Renal cortical epithelial cell (primary cell): ENCODE measurements around the gene LRIG2. TPM values are rescaled to one million over a fixed set of nuclear protein-coding genes. Genes with fewer than 3 reads are reported as not detected.
"Not testable (repeated sequence)": the region's sequence is repeated elsewhere in the genome, so short reads cannot be mapped to it uniquely, and the experiment has no call there.

Experiments used
- DNase-seq: peaks from one replicate; pipeline ENCODE4 v3.0.0-alpha.2; 2011; ENCODE audit warnings: low read depth
- total RNA-seq: library from RNA; depleted of rRNA; stranded (reverse); fragments of >200 nt; gene quantifications from 2 replicates; pipeline ENCODE4 v1.2.3, GENCODE V29; 2014

LRIG2 gene
- total RNA-seq, 1 donor from 2014 or later: 23.3 TPM

GRCh38 chr1:113129529-113130185 is 56.7 kb downstream of the LRIG2 start:
- DNase-seq: no peak

- DNase-seq: no peak
These were observed 60.0 kb downstream of the LRIG2 start for GRCh38 chr1:113133038-113133437.

GRCh38 chr1:113133759-113134158 is 60.8 kb downstream of the LRIG2 start:
- DNase-seq: no peak

- no peak for DNase-seq
These were observed 62.5 kb downstream of the LRIG2 start for GRCh38 chr1:113135460-113135859.

- DNase-seq: no peak
These were observed 63.5 kb downstream of the LRIG2 start for GRCh38 chr1:113136476-113136875.

- DNase-seq: no peak
These were observed 64.6 kb downstream of the LRIG2 start for GRCh38 chr1:113137563-113137962.

- no peak for DNase-seq
These were observed 65.8 kb downstream of the LRIG2 start for GRCh38 chr1:113138778-113139177.

GRCh38 chr1:113140176-113140575 is 67.2 kb downstream of the LRIG2 start:
- no peak for DNase-seq

- DNase-seq: peak; percentile 48
These were observed 67.8 kb downstream of the LRIG2 start for GRCh38 chr1:113140588-113141446.

GRCh38 chr1:113141650-113142473 is 68.9 kb downstream of the LRIG2 start:
- no peak for DNase-seq

GRCh38 chr1:113142791-113143190 is 69.8 kb downstream of the LRIG2 start:
- no peak for DNase-seq

- no peak for DNase-seq
These were observed 73.5 kb downstream of the LRIG2 start for GRCh38 chr1:113146242-113147072.

GRCh38 chr1:113147073-113147625 is 74.2 kb downstream of the LRIG2 start:
- no peak for DNase-seq

- DNase-seq: no peak
These were observed 74.8 kb downstream of the LRIG2 start for GRCh38 chr1:113147826-113148225.

GRCh38 chr1:113150494-113150893 is 77.5 kb downstream of the LRIG2 start:
- DNase-seq: not testable (repeated sequence)

- DNase-seq: peak; percentile 60
These were observed 80.3 kb downstream of the LRIG2 start for GRCh38 chr1:113153116-113153803.

- DNase-seq: no peak
These were observed 83.4 kb downstream of the LRIG2 start for GRCh38 chr1:113156368-113156767.

- not testable (repeated sequence) for DNase-seq
These were observed 85.7 kb downstream of the LRIG2 start for GRCh38 chr1:113158743-113159142.

GRCh38 chr1:113166473-113166872 is 93.5 kb downstream of the LRIG2 start:
- peak; percentile 85 for DNase-seq

- no peak for DNase-seq
These were observed 95.9 kb downstream of the LRIG2 start for GRCh38 chr1:113168946-113169345.
